Erythroblast (primary cell): ENCODE data around the gene CHST4.
"Not testable (repeated sequence)": the region's sequence is repeated elsewhere in the genome, so short reads cannot be mapped to it uniquely, and the experiment has no call there.

Experiments used
- DNase-seq, 2 experiments: peaks; one replicate each; lab custom pipeline; 2025; lab: John Stamatoyannopoulos, UW
- GATA1 ChIP-seq: IDR thresholded peaks from 2 replicates; pipeline ENCODE4 v1.6.1; 2011; ENCODE audit warnings: low read depth, mild to moderate bottlenecking, control low read depth, low read length, moderate library complexity
- POLR2A ChIP-seq: IDR thresholded peaks from 2 replicates; pipeline ENCODE4 v1.6.1; 2011; ENCODE audit warnings: mild to moderate bottlenecking, low read length

Gene CHST4

GRCh38 chr16:71552698-71553503 is 26.7 kb downstream of the CHST4 start:
- DNase-seq, result peak in 1 of 2 experiments; percentile 10
- TF ChIP-seq POLR2A, result no peak
- TF ChIP-seq GATA1, result no peak

GRCh38 chr16:71555230-71555891 is 29.1 kb downstream of the CHST4 start:
- TF ChIP-seq POLR2A (no peak), GATA1 (no peak)
- DNase-seq, result no peak

GRCh38 chr16:71557299-71557698 is 31.1 kb downstream of the CHST4 start:
- DNase-seq, result no peak
- TF ChIP-seq GATA1, result no peak
- TF ChIP-seq POLR2A, result no peak

DNA sequence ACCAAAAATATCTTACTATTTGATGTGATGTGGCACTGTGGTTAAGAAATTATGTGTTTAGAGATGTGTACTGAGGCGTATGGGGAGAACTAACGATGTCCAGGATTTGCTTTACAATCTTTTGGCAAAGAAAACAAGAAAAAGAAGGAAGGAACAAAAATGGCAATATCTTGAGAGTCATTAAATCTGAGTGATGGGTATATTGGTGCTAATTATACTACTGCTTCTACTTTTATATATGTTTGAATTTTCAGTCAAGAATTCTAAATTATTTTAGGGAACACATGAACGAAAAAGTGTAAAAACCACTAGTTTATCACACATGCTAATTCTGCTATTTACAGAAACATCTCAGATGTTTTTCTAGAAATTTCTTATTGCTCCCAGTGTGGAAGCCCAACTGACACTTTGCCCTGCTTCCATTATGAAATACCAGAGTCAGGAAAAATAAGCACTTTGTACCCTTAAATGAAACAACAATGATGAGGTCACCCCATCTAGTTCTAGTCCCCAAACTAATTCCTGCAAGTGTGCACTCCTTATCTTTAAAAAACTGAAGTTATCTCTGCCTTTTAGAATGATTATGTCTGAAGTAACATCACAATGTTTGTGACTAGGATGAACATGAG is 31.8 kb downstream of the CHST4 start:
- TF ChIP-seq POLR2A (no peak), GATA1 (no peak)
- no peak for DNase-seq

GRCh38 chr16:71559855-71560254 is 33.6 kb downstream of the CHST4 start:
- DNase-seq, result no peak
- TF ChIP-seq GATA1 (no peak), POLR2A (no peak)

DNA sequence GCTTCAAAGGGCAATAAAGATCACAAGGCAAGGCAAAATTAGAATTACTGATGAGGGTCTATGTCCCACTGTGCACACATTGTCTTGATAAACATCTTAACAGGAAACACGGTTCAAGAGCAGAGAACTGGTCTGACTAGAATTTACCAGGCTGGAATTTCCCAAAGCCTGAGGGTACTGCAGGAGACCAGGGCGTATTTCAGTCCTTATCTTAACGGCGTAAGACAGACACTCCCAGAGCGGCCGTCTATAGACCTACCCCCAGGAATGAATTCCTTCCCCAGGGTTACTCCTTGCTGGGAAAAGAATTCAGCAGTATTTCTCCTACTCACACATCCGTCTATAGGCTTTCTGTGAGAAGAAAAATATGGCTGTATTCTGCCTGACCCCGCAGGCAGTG is 35.7 kb downstream of the CHST4 start:
- not testable (repeated sequence) for DNase-seq

DNA sequence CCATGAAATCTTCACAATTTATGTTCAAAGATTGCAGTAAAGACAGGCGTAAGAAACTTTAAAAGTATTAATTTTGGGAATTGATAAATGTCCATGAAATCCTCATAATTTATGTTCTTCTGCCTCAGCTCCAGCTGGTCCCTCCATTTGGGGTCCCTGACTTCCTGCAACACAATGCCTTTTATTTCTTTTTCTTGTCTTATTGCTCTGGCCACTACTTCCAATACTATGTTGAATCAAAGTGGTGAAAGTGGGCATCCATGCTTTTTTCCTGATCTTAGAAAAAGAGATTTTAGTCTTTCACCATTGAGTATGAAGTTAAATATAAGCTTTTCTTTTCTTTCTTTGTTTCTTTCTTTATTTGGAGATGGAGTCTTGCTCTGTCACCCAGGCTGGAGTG is 36.3 kb downstream of the CHST4 start:
- no peak for DNase-seq
- TF ChIP-seq GATA1 (no peak), POLR2A (no peak)

DNA sequence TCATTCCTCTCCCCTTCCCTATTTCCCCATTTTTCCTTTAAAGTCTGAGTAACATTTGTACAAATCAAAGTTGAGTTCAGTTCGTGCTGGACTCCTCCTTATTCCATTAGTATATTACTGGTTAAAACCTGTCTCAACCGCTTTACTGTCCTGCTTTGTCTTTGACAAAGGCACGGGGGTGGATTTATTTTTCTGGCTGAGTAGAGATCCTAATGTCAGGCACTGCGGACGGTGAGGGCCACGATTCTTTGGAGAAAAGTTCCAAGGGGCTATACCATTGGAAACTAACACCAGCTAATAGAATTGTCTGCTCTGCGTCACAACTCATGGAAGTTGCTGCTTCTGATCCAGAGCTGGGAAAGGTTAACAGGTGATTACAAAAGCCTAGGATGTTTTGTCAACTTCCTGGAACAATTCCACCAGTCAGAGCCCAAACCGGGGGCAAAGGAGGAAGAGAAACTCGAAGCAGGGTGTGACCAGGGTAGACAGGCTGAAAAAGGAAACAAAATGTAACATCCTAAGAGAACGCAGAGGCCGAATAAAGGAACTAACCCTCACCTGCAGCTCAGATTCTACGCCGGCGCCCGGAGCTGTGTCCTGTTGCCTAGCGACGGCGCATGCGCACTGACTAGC is 38.2 kb downstream of the CHST4 start:
- TF ChIP-seq GATA1 (no peak), POLR2A (no peak)
- no peak for DNase-seq

- no peak for DNase-seq
- TF ChIP-seq GATA1 (no peak), POLR2A (no peak)
These were observed 39.8 kb downstream of the CHST4 start for GRCh38 chr16:71565812-71566700.

GRCh38 chr16:71567931-71568330 is 41.7 kb downstream of the CHST4 start:
- no peak for DNase-seq
- no peak for TF ChIP-seq GATA1
- no peak for TF ChIP-seq POLR2A

- no peak for TF ChIP-seq POLR2A
- TF ChIP-seq GATA1, result no peak
- no peak for DNase-seq
These were observed 42.3 kb downstream of the CHST4 start for GRCh38 chr16:71568551-71568950.

DNA sequence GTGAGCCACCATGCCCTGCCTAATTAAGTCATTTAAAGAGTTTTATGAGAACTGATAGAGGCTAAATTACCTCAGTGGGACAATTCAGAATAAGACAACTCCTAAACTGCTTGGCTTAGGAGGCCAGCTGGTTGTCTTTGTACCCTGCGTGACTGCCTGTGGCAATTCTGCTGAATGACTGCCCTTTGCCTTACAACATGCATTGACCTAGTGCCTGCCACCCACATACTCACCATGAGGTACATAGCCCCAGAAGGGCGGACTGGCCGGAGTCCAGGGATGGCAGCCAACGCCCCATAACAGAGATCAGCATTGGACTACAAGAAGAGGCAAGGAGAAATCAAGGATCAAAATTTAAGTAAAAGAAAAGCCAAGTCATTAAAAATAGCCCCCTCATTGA is 43.4 kb downstream of the CHST4 start:
- no peak for DNase-seq
- TF ChIP-seq GATA1, result no peak
- no peak for TF ChIP-seq POLR2A

GRCh38 chr16:71570144-71570543 is 43.9 kb downstream of the CHST4 start:
- no peak for DNase-seq
- TF ChIP-seq POLR2A, result no peak
- no peak for TF ChIP-seq GATA1
